Neural progenitor cell (in vitro differentiated cells): ENCODE results near the gene SIX5.

Source experiments
- EZH2 ChIP-seq: fragments of 200-600 bp; sonication (generic); IDR thresholded peaks from 2 replicates; pipeline ENCODE4 v1.6.1; 2017; ENCODE audit warnings: antibody characterized with exemption, mild to moderate bottlenecking, moderate library complexity
- EZH2phosphoT487 ChIP-seq: fragments of 200-600 bp; sonication (generic); IDR thresholded peaks from 2 replicates; pipeline ENCODE4 v1.6.1; 2017; ENCODE audit warnings: antibody characterized with exemption

DNA sequence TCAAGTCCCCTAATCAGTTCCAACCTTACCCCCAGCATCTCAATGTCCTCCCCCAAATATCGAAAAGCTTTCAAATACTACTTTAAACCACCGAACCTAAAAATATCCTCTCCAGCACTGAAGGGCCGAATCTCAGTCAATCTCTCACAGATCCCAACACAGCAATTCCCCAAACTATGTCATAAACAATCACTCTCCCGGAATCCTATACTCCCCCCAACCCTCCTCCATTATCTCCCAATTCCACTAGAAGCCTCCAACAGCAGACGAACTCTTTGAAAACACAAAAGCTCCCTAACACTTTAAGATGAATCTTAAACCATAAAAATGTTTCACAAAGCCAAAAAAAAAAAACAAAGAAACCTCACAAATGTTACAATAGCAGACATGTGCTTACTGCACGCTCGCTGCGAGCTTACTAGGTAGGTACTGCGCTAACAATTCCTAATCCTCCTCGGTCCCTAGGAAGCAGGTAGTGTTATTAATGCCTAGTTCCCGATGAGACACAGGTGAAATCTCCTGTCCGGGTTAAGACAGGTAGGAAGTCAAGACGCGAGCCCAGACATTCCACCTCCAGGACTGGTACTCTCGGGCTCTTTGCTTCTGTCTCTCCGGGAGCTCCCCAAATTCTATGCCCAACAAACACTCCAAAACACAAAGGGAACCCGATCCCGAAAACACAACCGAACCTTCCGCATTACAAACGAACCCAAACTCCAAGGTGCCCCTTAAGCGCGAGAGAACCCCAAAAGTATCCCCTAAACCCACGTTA lies 52.5 kb downstream of the SIX5 start:
- TF ChIP-seq EZH2, result no peak
- no peak for TF ChIP-seq EZH2phosphoT487
